CD4-positive, alpha-beta T cell treated with Interleukin-4 for 1 hour (primary cell): ENCODE data around the gene LTC4S.
A peak's percentile ranks its signal among the peaks of the same experiment; 100 is the strongest.
"Not testable (repeated sequence)": the region's sequence is repeated elsewhere in the genome, so short reads cannot be mapped to it uniquely, and the experiment has no call there.

Source experiments
- DNase-seq, 2 donors: peaks; one replicate each; pipeline ENCODE4 v3.0.0-alpha.2; 2020 to 2022

The LTC4S gene

DNA sequence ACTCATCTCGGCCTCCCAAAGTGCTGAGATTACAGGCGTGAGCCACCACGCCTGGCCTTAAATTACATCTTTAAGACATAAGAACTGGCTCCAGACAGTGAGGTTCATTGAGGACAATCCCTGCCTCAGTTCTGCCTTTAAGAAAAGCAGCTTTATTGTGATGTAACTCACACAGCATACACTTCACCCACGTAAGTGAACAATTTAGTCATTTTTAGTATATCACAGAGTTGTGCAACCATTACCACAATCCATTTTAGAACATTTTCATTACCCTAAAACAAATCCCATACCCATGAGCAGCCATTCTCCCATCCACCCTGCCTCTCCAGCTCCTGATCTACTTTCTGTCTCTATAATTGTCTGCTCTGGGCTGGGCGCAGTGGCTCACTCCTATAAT is 24.0 kb upstream of the LTC4S start:
- DNase-seq, result no peak

DNA sequence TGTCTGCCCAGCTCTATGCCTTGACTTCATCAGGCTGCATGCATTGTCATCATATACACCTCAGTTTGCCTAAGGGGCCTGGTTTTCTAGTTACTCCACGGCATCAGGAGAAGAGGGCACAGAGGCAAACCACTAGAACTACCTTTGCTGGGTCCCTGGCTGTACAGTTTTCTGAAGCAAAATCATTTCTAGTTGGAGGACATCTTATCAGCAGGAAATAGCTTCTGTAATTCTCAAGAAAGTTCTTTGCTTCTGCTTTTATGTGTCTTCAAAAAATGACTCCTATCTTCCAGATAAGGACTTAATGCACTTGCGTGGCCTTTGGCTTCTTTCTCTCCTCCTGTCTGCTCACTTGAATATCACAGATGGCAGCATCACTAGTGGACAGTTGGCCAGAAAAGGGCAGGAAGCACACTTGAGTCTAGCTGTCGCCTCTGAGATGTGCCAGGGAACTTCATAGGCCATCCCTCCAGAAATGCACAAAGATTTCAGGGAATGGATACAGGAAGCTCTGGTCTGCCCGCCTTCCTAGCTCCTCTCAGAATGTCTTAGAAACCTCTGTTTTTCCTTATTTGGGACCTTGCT is 22.4 kb upstream of the LTC4S start:
- DNase-seq, result no peak

DNA sequence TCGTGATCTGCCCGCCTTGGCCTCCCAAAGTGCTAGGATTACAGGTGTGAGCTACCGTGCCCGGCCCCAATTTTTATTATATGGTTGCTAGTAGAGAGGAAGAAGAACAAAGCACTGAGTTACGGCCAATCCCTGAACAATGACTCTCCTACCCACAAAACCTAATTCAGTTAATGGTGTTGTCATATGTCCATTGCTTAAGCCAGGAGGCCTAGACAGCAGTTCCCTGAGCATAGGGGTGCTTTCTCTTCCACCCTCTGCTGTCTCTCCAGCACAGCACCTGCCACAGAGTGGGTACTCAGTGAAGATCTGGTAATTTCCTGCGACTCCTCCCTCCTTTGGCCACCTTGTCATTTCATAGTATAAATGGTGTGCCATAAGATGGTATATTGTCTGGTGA is 21.4 kb upstream of the LTC4S start:
- DNase-seq, result no peak

DNA sequence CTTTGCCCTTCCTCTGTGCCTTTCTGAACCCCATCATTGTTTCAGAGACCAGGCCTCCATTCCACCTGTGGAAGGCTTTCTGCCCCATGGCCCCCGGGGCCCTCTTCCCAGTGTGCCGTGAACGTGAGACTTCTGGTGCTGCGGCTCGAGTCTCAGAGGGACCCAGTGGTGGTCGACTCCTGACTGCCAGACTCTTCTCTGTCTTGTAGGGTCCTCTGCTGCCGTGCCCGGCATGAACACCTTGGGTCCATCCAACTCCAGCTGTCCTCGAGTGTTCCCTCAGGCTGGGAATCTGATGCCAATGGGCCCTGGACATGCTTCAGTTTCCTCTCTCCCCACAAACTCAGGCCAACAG is 20.1 kb upstream of the LTC4S start:
- DNase-seq, result no peak

DNA sequence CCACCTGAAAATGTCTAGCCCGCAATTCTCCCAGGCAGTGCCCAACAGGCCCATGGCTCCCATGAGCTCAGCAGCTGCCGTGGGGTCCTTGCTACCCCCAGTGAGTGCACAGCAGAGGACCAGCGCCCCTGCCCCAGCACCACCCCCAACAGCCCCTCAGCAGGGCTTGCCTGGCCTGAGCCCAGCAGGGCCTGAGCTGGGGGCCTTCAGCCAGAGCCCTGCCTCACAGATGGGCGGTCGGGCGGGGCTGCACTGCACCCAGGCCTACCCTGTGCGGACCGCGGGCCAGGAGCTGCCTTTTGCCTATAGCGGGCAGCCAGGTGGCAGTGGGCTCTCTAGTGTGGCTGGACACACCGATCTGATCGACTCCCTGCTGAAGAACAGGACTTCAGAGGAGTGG is 19.3 kb upstream of the LTC4S start:
- no peak for DNase-seq

DNA sequence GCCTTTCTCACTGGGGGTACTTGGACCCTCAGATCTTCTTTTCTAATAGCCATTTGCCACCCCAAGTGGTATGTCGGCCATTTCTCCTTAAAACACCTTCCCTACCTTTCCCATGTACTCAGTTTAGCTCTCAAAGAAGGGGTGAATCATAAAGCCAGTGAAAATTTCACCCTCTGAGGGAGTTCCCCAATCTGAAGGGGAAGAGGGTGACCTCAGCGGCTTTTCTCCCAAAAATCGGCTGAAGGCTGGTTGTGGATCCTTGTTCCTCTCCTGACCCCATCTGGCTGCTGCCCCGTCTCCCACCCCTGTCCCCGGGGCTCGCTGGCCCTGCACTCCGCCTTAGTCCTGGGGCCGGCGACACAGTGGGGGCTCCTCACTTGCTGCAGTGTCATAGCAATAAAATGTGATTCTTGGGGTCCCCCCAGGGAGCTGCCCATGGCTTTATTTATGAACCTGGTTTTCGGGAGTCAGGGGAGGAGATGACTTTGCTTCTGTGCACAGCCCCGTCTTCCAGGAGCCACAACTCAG is 17.3 kb upstream of the LTC4S start:
- DNase-seq, result no peak

DNA sequence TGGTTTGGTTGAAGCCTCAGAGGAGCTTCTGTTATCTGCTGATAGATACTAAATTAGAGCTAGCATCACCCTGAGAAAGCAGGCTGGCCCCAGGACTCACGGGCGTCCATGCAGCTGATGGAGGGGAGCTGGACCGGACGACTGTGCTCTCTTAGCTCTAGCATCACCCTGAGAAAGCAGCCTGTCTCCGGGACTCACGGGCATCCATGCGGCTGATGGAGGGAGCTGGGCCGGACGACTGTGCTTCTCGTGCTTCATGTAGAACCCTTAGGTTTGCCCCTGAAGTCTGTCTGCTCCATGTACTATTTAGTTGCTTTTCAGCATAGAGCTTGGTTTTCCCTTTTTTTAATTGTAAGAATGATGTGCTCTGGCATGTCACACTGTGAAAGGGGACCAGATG is 16.3 kb upstream of the LTC4S start:
- DNase-seq, result no peak

DNA sequence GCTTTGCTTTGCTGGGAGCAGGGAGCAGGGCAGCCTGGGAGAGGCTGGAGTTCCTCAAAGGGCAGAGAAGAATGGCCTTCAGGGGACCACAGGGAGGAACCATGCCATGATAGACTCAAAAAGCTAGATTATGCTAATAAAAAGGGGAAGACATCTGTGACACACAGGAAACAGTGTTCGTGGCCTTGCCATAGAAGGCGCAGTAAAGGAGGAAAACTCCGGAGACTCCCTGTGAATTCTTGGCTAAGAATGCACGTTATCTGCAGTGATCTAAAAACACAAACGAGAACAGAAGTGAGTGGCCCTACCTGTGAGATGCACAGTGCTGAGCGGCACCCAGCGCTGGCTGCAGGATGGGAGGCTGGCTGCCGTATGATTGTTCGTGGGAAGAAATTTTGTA is 15.9 kb upstream of the LTC4S start:
- no peak for DNase-seq

DNA sequence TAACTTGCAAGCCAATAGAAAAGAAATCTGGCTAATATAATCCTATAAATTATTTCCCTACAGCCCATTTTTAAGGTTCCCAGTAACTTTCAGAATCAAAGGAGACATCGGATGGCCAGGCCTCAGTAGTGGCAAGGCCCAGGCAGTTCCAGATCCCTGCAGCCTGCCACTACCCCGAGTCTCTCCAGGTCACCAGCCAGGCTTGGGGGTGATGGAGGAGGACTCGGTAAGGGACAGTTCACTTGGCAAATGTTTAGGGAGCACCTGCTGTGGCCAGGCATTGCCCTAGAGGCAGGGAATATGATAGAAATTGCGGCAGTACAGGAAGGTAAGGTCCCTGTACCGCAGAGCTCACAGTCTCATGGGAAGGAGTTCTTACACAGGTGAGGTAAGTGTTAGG is 15.2 kb upstream of the LTC4S start:
- no peak for DNase-seq

DNA sequence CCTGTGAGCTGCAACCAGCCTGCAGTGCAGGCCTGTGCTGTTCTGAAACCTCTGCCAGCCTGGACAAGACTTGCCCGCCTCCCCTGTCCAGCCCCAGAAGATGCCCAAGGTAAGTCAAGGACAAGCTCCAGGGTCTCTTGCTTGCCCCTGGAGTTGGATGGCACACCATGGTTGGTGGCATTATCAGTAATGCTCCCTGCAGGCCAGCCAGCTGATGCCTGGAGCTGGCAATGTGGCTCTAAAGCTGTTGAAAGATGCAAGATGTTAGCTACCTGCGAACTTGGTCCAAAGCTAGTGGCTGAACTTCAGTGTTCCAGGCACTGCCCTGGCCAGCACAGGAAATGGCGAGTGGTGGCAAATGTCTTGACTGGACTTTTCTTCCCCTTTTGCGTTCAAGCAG is 14.0 kb upstream of the LTC4S start:
- DNase-seq, result no peak

DNA sequence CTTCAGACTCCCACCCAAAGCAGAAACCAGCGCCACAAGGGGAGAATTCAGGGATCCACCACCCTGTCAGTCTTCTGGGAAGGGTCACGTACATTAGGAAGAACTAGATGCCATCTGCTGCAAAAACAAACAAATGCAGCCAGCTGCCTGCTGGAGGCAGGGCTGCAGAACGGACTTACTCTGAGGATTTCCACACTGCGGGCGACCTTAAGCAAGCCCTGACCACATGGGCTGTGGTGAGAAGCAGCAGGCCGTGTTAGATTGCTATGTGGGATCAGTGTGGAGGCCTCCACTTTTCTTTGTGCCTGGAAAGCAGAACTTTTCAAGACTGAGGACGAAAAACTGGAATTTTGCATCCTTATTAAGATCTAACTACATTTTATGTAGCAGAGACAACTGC is 13.4 kb upstream of the LTC4S start:
- DNase-seq, result peak in 1 of 2 donors; percentile 33

DNA sequence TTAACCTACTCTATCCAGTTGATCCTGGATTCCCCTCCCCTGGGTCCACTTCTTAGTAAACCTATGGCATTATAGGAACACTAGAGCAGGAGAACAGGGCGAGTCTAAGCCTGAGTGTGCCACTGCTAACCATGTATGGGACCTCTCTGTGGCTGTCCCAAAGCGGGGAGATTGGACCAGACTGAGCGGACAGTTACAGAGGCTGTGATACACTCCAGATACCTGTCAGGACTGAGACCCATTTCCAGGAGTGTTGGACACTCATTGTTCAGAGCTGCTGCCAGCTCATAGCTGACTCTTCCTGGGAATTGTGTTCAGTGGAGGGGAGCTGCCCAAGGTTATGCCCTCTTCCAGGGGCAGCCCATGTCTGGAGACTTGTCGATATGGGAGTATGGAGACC is 11.9 kb upstream of the LTC4S start:
- DNase-seq, result no peak

DNA sequence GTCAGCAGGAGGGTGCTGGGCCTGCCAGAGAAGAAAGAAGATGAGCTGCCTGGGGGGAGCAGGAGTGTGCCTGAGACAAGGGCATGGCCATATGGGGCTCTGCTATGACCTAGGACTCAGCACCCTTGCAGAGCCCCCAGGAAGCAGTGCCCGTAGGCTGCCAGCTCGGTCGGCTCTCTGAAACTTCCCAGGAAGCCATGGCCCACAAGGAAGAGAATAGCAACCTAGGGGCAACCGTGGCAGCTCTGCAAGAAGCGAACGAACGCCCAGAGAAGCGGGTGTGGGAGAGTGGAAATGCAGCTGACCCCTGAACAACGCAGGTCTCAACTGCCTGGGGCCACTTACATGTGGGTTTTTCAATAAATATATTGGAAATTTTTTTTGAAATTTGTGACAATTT is 10.7 kb upstream of the LTC4S start:
- no peak for DNase-seq

DNA sequence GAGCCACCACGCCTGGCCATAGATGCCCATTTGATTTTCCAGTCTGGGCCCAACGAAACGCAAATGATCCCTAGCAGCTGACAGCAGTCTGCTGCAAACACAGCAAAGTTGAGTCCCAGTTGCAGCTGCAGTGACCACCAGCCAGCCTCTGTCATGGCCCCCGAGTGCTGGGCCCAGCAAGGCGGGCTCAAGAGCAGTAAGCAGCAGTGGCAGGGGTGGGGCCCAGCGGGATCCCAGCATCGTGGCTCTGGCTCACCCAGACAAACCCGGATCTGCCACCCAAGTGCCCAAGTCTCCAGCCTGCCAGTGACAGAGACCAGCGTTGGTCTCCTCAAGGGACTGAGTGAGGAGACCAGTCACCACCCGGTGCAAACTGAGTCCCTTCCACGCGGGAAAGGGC is 6.9 kb upstream of the LTC4S start:
- no peak for DNase-seq

DNA sequence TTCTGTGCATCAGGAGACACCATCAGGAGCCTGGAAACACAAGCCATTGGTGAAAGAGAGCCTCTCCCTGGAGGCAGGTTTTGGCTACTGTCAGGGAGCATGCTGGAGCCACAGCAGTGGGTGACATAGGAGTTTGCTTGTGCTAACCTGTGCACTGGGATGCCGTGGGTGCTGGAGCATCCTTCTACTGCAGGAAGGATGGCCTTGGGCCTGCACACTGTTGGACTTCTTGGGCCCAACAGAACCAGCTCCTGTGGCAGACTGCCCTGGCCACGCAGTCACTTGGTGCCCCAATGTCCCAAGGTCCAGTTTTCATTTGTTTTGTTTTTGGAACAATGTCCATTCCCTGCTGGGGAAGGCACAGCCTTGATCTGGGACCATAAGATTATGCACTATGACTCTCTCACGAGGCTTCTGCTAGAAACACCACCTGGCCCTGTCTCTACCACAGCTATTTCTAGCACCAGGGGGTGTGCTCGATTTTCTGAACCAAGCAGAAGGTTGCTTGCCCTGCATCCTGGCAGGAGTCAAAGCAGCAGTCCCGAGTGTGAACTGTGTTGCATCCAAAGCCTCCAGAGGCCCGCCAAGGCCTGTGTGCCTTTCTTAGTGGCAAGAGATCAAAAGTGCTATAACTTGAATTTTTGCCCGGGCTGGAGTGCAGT is 5.5 kb upstream of the LTC4S start:
- DNase-seq, result no peak

DNA sequence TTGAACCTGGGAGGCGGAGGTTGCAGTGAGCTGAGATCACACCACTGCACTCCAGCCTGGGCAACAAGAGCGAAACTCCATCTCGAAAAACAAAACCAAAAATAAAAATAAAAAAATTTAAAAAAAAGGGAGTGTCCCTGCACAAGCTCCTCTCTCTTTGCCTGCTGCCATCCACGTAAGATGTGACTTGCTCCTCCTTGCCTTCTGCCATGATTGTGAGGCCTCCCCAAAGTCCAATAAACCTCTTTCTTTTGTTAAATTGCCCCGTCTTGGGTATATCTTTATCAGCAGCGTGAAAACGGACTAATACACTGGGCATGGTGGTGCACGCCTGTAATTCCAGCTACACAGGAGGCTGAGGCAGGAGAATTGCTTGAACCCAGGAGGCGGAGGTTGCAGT is 4.5 kb upstream of the LTC4S start:
- DNase-seq, result not testable (repeated sequence)

DNA sequence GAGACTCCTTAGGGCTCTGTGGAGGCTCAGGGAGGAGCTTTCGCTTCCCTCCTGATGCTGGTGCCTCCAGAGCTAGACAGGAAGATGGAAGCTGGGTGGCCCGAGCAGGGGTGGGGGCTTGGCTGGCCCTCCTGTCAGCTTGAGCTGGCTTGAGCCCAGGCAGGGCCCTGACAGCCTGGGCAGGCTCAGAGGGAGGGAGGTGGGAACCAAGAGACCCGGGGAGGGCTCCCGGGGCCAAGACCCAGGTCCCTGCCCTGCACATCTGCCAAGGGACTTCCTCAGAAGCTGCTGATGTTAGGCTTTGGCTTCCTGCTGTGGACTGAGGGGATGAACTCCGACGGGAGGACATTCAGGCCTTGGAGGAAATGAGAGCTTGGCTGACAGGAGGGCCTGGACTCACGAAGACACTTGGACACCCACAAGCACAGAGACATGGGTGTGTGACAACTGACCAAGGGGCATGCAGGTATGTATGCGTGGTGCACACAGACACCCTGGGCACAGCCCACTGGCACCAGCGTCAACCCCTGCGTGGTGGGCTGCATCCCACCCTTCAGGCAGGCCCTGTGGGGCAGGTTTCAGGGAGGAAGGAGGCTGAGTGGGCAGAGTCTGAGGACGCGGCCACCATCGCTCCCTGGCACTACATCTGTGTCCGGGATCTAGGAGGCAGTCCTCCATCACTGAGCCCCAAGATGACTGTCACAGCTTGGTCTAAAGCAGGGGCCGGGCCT is 1.7 kb upstream of the LTC4S start:
- no peak for DNase-seq

DNA sequence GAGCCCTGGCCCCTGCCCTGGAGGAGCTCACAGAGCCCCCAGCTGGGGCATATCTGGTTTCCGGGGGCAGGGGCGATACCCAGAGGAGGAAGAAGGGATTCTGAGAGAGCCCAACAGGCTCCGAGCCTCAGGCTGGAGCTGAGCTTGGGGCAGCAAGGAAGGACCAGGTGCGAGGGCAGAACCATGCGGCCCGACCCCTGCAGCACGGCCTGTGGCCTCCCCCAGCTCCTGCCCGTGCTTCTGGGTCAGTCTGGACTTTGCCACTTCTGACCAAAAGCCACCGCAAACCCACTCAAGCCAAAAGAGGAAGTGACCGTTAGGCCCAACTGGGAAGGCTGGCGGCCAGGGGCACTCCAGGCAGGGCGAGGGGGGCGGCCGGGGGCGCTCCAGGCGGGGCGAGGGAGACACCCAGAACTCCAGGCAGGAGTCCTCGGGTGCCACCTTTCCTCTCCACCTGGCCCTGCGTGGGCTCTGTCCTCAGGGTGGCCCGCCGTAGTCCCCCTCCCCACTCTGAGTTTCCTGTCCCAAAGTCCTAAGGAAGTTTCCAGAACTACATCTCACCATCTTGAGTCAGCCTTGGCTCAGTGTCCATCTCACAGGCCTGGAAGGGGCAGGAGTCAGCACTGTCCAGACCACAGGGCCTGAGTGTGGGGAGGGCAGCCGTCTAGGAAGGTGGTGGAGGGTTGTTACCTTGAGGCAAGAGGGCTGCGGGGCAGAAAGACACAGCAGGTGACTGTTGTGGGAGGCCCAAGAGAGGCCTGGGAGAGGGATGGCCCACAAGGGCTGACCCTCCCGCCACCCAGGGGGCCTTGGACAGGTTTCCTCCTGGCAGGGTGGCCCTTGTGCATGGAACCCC is 946 bp upstream of the LTC4S start:
- no peak for DNase-seq

DNA sequence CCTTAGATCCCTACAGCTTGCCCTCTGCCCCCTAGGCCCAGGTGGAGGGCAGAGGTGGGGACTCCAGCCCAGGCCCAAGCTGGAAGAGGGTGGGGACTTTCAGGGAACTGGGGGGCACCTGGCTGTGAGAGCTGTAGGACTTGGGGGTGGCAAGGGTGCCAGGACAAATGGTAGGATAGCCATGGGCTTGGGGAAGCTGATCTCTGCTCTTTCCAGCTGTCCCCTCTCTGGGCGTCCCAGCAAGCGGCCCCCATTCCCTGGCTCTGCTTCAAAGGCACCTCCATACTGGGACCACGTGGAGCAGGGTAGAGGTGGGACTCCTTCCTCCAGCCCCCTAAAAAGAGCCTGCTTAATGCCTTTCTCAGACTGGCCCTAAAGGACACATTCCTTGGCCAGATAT is 385 bp downstream of the LTC4S start:
- DNase-seq, result no peak

DNA sequence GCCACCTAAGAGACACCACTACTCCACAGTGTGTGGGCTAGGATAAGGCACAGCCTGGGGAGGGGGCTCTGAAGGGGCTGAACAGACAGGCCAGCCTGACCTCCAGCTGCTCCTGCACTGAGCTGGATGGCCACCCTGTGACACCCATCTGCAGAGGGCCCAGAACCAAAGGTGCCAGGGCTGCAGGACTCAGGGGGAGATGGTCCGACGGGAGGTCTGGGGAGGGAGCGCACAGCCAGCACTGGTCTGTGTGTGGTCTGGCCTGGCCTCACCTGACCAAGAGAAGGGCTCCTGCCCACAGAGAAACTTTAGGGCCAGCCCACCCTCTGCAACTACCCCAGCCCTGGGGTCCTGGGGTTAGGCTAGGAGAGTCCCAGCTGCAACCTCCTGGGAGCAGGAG is 789 bp downstream of the LTC4S start:
- no peak for DNase-seq

DNA sequence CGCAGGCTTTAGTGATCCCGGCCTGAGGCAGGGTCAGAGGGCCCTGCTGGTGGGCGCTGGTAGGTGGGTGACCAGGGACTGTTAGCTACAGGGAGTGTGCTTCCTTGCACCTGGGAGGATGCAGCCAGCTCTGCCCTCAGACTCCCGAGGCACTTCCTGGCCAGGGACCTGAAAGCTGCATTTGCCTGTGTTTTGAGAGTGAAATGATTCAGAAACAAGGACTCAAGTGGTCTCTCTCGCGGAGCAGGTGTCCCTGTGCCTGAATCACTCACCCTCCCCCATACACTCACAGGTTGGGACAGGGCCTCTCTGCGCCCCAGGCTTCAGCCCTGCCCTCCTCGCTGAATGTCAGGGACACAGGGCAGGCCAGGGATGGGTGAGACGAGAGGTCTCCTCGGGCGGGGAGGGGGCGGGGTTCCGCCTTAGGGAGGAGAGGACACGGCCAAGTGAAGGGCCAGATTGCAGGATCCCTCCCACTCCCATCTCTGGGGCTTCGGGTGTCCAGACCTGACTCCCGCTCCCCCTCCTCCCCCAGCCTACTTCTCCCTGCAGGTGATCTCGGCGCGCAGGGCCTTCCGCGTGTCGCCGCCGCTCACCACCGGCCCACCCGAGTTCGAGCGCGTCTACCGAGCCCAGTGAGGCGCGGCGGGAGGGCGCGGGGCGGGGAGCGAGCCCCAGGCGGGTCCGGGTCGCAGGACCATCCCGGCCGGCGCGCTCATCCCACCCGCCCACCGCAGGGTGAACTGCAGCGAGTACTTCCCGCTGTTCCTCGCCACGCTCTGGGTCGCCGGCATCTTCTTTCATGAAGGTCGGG is 1.5 kb downstream of the LTC4S start:
- no peak for DNase-seq
